ENCODE results near the gene LAMA3. TPM values are rescaled to one million over a fixed set of nuclear protein-coding genes. Genes with fewer than 3 reads are reported as not detected.

LAMA3 gene
- total and polyA plus RNA-seq, 10 of the 15 experiments (the other 5 are each of a cell fraction or from before 2014, with no cell fraction given): 0.37 to 6.5 (median 5.4) TPM

GRCh38 chr18:23855721-23856120 lies 166.5 kb downstream of the LAMA3 start:
- ATAC-seq (no peak), DNase-seq (ENCODE audit: low read depth, low spot score) (no peak), FAIRE-seq (no peak)
- ChIA-PET CTCF (no interaction called here), POLR2A (interaction anchor here (0.6 kb wide), 1 partner anchor 1396 kb away, joined by 3 read pairs; no protein-coding TSS in a partner anchor), SMC1A (ENCODE audit: uncharacterized antibody, unreplicated experiment) (no interaction called here), RAD21 (ENCODE audit: unreplicated experiment) (no interaction called here)
- TF ChIP-seq, protein P1, sequence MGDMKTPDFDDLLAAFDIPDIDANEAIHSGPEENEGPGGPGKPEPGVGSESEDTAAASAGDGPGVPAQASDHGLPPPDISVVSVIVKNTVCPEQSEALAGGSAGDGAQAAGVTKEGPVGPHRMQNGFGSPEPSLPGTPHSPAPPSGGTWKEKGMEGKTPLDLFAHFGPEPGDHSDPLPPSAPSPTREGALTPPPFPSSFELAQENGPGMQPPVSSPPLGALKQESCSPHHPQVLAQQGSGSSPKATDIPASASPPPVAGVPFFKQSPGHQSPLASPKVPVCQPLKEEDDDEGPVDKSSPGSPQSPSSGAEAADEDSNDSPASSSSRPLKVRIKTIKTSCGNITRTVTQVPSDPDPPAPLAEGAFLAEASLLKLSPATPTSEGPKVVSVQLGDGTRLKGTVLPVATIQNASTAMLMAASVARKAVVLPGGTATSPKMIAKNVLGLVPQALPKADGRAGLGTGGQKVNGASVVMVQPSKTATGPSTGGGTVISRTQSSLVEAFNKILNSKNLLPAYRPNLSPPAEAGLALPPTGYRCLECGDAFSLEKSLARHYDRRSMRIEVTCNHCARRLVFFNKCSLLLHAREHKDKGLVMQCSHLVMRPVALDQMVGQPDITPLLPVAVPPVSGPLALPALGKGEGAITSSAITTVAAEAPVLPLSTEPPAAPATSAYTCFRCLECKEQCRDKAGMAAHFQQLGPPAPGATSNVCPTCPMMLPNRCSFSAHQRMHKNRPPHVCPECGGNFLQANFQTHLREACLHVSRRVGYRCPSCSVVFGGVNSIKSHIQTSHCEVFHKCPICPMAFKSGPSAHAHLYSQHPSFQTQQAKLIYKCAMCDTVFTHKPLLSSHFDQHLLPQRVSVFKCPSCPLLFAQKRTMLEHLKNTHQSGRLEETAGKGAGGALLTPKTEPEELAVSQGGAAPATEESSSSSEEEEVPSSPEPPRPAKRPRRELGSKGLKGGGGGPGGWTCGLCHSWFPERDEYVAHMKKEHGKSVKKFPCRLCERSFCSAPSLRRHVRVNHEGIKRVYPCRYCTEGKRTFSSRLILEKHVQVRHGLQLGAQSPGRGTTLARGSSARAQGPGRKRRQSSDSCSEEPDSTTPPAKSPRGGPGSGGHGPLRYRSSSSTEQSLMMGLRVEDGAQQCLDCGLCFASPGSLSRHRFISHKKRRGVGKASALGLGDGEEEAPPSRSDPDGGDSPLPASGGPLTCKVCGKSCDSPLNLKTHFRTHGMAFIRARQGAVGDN (IDR thresholded peaks at IDR 0.05): no peak
- TF ChIP-seq ZBTB40 (IDR thresholded peaks at IDR 0.05; ENCODE audit: borderline replicate concordance): no peak
- TF ChIP-seq TAF1 (IDR thresholded peaks at IDR 0.05; ENCODE audit: borderline replicate concordance, low read depth, low read length): no peak
- TF ChIP-seq WRNIP1 (IDR thresholded peaks at IDR 0.05; ENCODE audit: borderline replicate concordance, low read depth, low read length): no peak
- peaks cover 5% of the 10 kb centered on the region; the same call in 1 of the 2 replicates for H3K4me1 ChIP-seq (ENCODE audit: control insufficient read depth, insufficient read depth, low read length)
- no peaks in the 10 kb centered on the region for H3K27me3 ChIP-seq (replicated peaks in 1 of 2; ENCODE audit: control insufficient read depth in 2 of 2, insufficient read depth in 2 of 2, low read length in 1 of 2)
- H3K4me3 ChIP-seq: no peak overlapping the region
- H3K79me2 ChIP-seq (ENCODE audit: control insufficient read depth, insufficient read depth, low read length): no peaks in the 10 kb centered on the region
- no TSS peak for BruUV-seq (replicated peaks)
- WGBS (ENCODE audit: insufficient coverage, insufficient replicate concordance, low lambda C conversion rate, missing lambda C conversion rate): 48% methylated on average over 5 of the region's 5 CpGs
- no peak overlapping the region for H2AFZ ChIP-seq (ENCODE audit: control insufficient read depth, low read depth, low read length)
- in situ Hi-C loops (cut with MboI) (no loop called here), intact Hi-C loops (cut with micrococcal nuclease; ENCODE audit: unreplicated experiment) (no loop called here)
- no peaks in the 10 kb centered on the region for H3K9me3 ChIP-seq (replicated peaks; ENCODE audit: control insufficient read depth, insufficient read depth, low read length)
- no peaks in the 10 kb centered on the region for H3K36me3 ChIP-seq (ENCODE audit: control insufficient read depth in 2 of 2, insufficient read depth in 2 of 2, low read length in 1 of 2)
- no peak overlapping the region for H3K4me2 ChIP-seq (ENCODE audit: control insufficient read depth, insufficient read depth)
- no peaks in the 10 kb centered on the region for H4K20me1 ChIP-seq (ENCODE audit: control insufficient read depth, insufficient read depth)
- no peak overlapping the region for H3K9ac ChIP-seq (ENCODE audit: control insufficient read depth, insufficient read depth, low read length)
- no peak overlapping the region for H3K27ac ChIP-seq (ENCODE audit: control insufficient read depth, insufficient read depth)

All from GM12878 (cell line).